Colonic mucosa (tissue), 4 donors: ENCODE results near the gene CD101. TPM values are rescaled to one million over a fixed set of nuclear protein-coding genes. Genes with fewer than 3 reads are reported as not detected.

Experiments used
- DNase-seq: peaks from one replicate; pipeline ENCODE4 v3.0.0-alpha.2; 2020
- H3K27ac ChIP-seq: fragments of 200-600 bp; one replicate; pipeline ENCODE4 v1.8.0; 2021
- H3K27me3 ChIP-seq: fragments of 200-600 bp; one replicate; pipeline ENCODE4 v1.8.0; 2021
- H3K36me3 ChIP-seq: fragments of 200-600 bp; one replicate; pipeline ENCODE4 v1.8.0; 2021
- H3K4me1 ChIP-seq: fragments of 200-600 bp; one replicate; pipeline ENCODE4 v1.8.0; 2021; ENCODE audit warnings: mild to moderate bottlenecking
- H3K4me3 ChIP-seq: fragments of 200-600 bp; one replicate; pipeline ENCODE4 v1.8.0; 2021
- H3K9ac ChIP-seq, 2 donors: one replicate each; pipeline ENCODE4 v1.7.0; 2013; ENCODE audit warnings: control low read depth in 2 of 2, low read depth in 2 of 2, low read length in 2 of 2
- H3K9me3 ChIP-seq: fragments of 200-600 bp; one replicate; pipeline ENCODE4 v1.8.0; 2021
- CTCF ChIP-seq: fragments of 200-600 bp; IDR thresholded peaks from one replicate; pipeline ENCODE4 v1.8.0; 2022; ENCODE audit warnings: antibody characterized with exemption, mild to moderate bottlenecking
- intact Hi-C: fragments of 100-400 bp; cut with DNase I; formaldehyde crosslinking; loops from one replicate; pipeline ENCODE4 v1.14.1; 2022
- total RNA-seq, 2 donors: library from RNA; stranded (reverse); fragmentation: NEBNext Ultra II Directional in 1 of 2; extraction: Animal tissue kit (Norgen Biotek cat#: 25700) in 1 of 2; gene quantifications; one replicate each; pipeline ENCODE4 v1.2.1, GENCODE V29; 2021
- donor health status: healthy.
- donor health status: DM: no; HTN: no; CAD: no.
- donor health status: DM: no; HTN: no; CAD: no.

Gene CD101
- total RNA-seq, 2 donors from 2014 or later: 1.8 to 1.9 TPM

DNA sequence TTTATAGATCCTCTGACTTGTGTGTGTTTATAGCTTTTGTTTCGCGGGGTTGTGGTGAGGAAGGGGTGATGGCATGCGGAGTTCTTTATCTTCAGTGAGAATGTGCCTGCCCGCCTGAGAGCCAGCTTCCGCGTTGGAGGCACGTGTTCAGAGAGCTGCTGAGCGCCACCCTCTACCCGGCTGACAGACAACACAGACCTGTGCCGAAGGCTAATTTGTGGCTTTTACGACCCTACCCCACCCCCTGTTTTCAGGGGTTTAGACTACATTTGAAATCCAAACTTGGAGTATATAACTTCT lies 14.4 kb upstream of the CD101 start:
- H3K9me3 ChIP-seq: no peaks in the 10 kb centered on the region
- peaks cover 7% of the 10 kb centered on the region for H3K4me1 ChIP-seq
- H3K27ac ChIP-seq: no peak overlapping the region
- no peak overlapping the region for H3K4me3 ChIP-seq
- H3K27me3 ChIP-seq: no peaks in the 10 kb centered on the region
- no peak overlapping the region for H3K9ac ChIP-seq
- intact Hi-C loops: loop anchor here (10.0 kb wide), 2 partner anchors 68 to 72 kb away; no protein-coding TSS in a partner anchor
- TF ChIP-seq CTCF: no peak
- peak; percentile 62 for DNase-seq
- H3K36me3 ChIP-seq: no peaks in the 10 kb centered on the region

GRCh38 chr1:116988248-116988647 lies 13.3 kb upstream of the CD101 start:
- no peak for DNase-seq
- Histone ChIP-seq H3K9me3 (no peaks in the 10 kb centered on the region), H3K4me3 (no peak overlapping the region), H3K36me3 (no peaks in the 10 kb centered on the region), H3K27me3 (no peaks in the 10 kb centered on the region), H3K4me1 (no peaks in the 10 kb centered on the region), H3K9ac (no peak overlapping the region), H3K27ac (no peak overlapping the region)
- no peak for TF ChIP-seq CTCF
- intact Hi-C loops: loop anchor here (10.0 kb wide), 2 partner anchors 67 to 73 kb away; no protein-coding TSS in a partner anchor

- DNase-seq: peak; percentile 27
These were observed 12.7 kb upstream of the CD101 start for GRCh38 chr1:116988908-116989307.

GRCh38 chr1:116989835-116990234 lies 11.7 kb upstream of the CD101 start:
- peak overlapping the region; percentile 6 for H3K27ac ChIP-seq
- no peak overlapping the region for H3K4me3 ChIP-seq
- TF ChIP-seq CTCF: no peak
- no peaks in the 10 kb centered on the region for H3K27me3 ChIP-seq
- intact Hi-C loops: loop anchor here (10.0 kb wide), 2 partner anchors 65 to 75 kb away; no protein-coding TSS in a partner anchor
- no peaks in the 10 kb centered on the region for H3K4me1 ChIP-seq
- H3K36me3 ChIP-seq: no peaks in the 10 kb centered on the region
- H3K9me3 ChIP-seq: no peaks in the 10 kb centered on the region
- no peak for DNase-seq
- H3K9ac ChIP-seq: no peak overlapping the region

More at GRCh38 chr1:116988908-116989307, 12.7 kb upstream of the CD101 start:
- Histone ChIP-seq H3K9me3 (no peaks in the 10 kb centered on the region), H3K27me3 (no peaks in the 10 kb centered on the region), H3K4me3 (no peak overlapping the region), H3K27ac (no peak overlapping the region), H3K9ac (no peak overlapping the region), H3K36me3 (no peaks in the 10 kb centered on the region), H3K4me1 (no peaks in the 10 kb centered on the region)
- intact Hi-C loops: loop anchor here (10.0 kb wide), 2 partner anchors 66 to 74 kb away; no protein-coding TSS in a partner anchor
- no peak for TF ChIP-seq CTCF

- no peak overlapping the region for H3K27ac ChIP-seq
- TF ChIP-seq CTCF: no peak
- H3K4me3 ChIP-seq: no peak overlapping the region
- intact Hi-C loops: no loop called here
- no peak overlapping the region for H3K9ac ChIP-seq
- H3K4me1 ChIP-seq: no peaks in the 10 kb centered on the region
- H3K9me3 ChIP-seq: no peaks in the 10 kb centered on the region
- H3K27me3 ChIP-seq: no peaks in the 10 kb centered on the region
- peak; percentile 47 for DNase-seq
- no peaks in the 10 kb centered on the region for H3K36me3 ChIP-seq
These were observed 10.9 kb upstream of the CD101 start for GRCh38 chr1:116990612-116991151.
